PFSK-1 (cell line): ENCODE measurements around the gene RS1. TPM values are rescaled to one million over a fixed set of nuclear protein-coding genes. Genes with fewer than 3 reads are reported as not detected.

Source experiments
- FOXP2 ChIP-seq: optimal IDR thresholded peaks from 2 replicates; pipeline ENCODE3; 2011; ENCODE audit warnings: borderline replicate concordance, control low read depth, inconsistent platforms; ENCODE audit not compliant: insufficient read depth; ENCODE audit errors: extremely low read length, extremely low read depth
- POLR2AphosphoS5 ChIP-seq: IDR thresholded peaks from 2 replicates; pipeline ENCODE4 v1.6.1; 2012; ENCODE audit warnings: low read depth, mild to moderate bottlenecking, control low read depth, low read length, moderate library complexity
- REST ChIP-seq, 2 experiments: IDR thresholded peaks; 2 replicates each; pipeline versions ENCODE4 v1.6.1 to v1.8.0; 2011 to 2012; ENCODE audit warnings: low read depth in 2 of 2, low read length in 2 of 2, control low read depth in 1 of 2, inconsistent platforms in 1 of 2, mild to moderate bottlenecking in 1 of 2, moderate library complexity in 1 of 2; ENCODE audit not compliant: insufficient read depth in 1 of 2
- SIN3A ChIP-seq: IDR thresholded peaks from 2 replicates; pipeline ENCODE4 v1.6.1; 2012; ENCODE audit warnings: mild to moderate bottlenecking, low read length, moderate library complexity, borderline replicate concordance; ENCODE audit not compliant: insufficient read depth
- TAF1 ChIP-seq: IDR thresholded peaks from 2 replicates; pipeline ENCODE4 v1.6.1; 2012; ENCODE audit warnings: low read length, control low read depth, borderline replicate concordance; ENCODE audit not compliant: insufficient read depth
- polyA plus RNA-seq: library from polyadenylated mRNA; unstranded; fragments of >200 nt; gene quantifications from one replicate; pipeline ENCODE4 v1.2.1, GENCODE V29; 2012; ENCODE audit warnings: low read depth, missing spikeins; ENCODE audit not compliant: insufficient read length

RS1 gene
- polyA plus RNA-seq, result not detected

DNA sequence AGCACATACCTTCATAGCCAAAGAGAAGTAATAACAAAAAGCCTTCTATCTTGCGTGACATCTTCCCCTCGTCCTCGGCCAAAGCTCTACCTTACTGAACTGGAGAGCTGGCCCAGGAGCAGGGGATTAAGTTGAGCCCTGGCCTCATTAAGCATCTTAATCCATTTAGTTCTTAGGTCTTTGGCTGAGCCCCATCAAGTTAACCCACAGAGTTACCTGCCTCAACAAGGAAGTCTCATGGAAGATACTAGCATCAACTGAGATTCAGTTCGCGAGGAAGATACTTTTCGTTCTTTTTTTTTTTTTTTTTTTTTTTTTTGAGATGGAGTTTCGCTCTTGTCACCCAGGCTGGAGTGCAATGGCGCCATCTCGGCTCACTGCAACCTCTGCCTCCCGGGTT, at the start of gene RS1:
RS1 (minus strand) TSS at position 101 of the 400 bp plus-strand sequence; CDS start at position 61, 40 bp downstream.
- no peak for TF ChIP-seq REST (IDR thresholded peaks at IDR 0.05; ENCODE audit: insufficient read depth in 1 of 2, low read depth in 2 of 2, low read length in 2 of 2)
- TF ChIP-seq TAF1, result no peak
- TF ChIP-seq SIN3A, result no peak
- no peak for TF ChIP-seq FOXP2
- TF ChIP-seq POLR2AphosphoS5, result no peak

- TF ChIP-seq FOXP2, result no peak
- TF ChIP-seq POLR2AphosphoS5, result no peak
- TF ChIP-seq REST (IDR thresholded peaks at IDR 0.05; ENCODE audit: insufficient read depth in 1 of 2, low read depth in 2 of 2, low read length in 2 of 2), result no peak
- TF ChIP-seq SIN3A, result no peak
- no peak for TF ChIP-seq TAF1
Measured at GRCh38 chrX:18719852-18720251, 47.9 kb upstream of the RS1 start.

DNA sequence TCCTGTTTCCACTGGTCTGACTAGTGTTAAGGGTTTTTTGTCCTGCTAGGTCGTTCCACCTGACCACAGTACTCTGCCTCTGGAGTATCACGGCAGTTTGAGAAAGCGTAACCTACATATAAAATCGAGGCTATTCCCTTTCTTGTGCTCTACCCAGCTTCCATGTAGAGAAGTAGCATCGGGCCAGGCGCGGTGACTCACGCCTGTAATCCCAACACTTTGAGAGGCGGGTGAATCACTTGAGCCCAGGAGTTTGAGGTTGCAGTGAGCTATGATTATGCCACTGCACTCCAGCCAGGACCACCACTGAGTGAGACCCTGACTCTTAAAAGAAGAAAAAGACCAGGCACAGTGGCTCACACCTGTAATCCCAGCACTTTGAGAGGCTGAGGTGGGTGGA, 43.0 kb upstream of the RS1 start:
- TF ChIP-seq SIN3A, result no peak
- TF ChIP-seq POLR2AphosphoS5, result no peak
- TF ChIP-seq REST (IDR thresholded peaks at IDR 0.05; ENCODE audit: insufficient read depth in 1 of 2, low read depth in 2 of 2, low read length in 2 of 2), result no peak
- no peak for TF ChIP-seq TAF1
- no peak for TF ChIP-seq FOXP2

GRCh38 chrX:18709833-18710232, 37.9 kb upstream of the RS1 start:
- no peak for TF ChIP-seq FOXP2
- no peak for TF ChIP-seq SIN3A
- TF ChIP-seq POLR2AphosphoS5, result no peak
- no peak for TF ChIP-seq REST (IDR thresholded peaks at IDR 0.05; ENCODE audit: insufficient read depth in 1 of 2, low read depth in 2 of 2, low read length in 2 of 2)
- no peak for TF ChIP-seq TAF1

- no peak for TF ChIP-seq REST (IDR thresholded peaks at IDR 0.05; ENCODE audit: insufficient read depth in 1 of 2, low read depth in 2 of 2, low read length in 2 of 2)
Measured at GRCh38 chrX:18707426-18708049, 35.6 kb upstream of the RS1 start, which contains the start of gene PPEF1. Gene PPEF1 (plus strand): TSS chrX:18707645. CDS start chrX:18707781, 136 bp downstream.
